HuH-7 (cell line): ENCODE data around the gene GNA15.

Source experiments
- DNase-seq: peaks from one replicate; pipeline ENCODE4 v3.0.0; 2011; ENCODE audit warnings: low spot score

Gene GNA15

GRCh38 chr19:3121821-3122511 lies 13.9 kb upstream of the GNA15 start:
- DNase-seq = no peak

- no peak for DNase-seq
Observed at GRCh38 chr19:3122512-3122870, 13.3 kb upstream of the GNA15 start.

- no peak for DNase-seq
Observed at GRCh38 chr19:3123088-3123721, 12.6 kb upstream of the GNA15 start.

- DNase-seq = no peak
Observed at GRCh38 chr19:3123956-3124355, 11.9 kb upstream of the GNA15 start.

GRCh38 chr19:3124630-3125029 lies 11.2 kb upstream of the GNA15 start:
- no peak for DNase-seq

GRCh38 chr19:3125900-3126524 lies 9.8 kb upstream of the GNA15 start:
- DNase-seq = peak; percentile 77

- DNase-seq = peak; percentile 50
Observed at GRCh38 chr19:3129112-3129511, 6.7 kb upstream of the GNA15 start.

GRCh38 chr19:3131168-3131567 lies 4.7 kb upstream of the GNA15 start:
- no peak for DNase-seq

GRCh38 chr19:3132971-3133792 lies 2.7 kb upstream of the GNA15 start:
- no peak for DNase-seq

- DNase-seq = no peak
Observed at GRCh38 chr19:3133793-3134116, 2.1 kb upstream of the GNA15 start.

- no peak for DNase-seq
Observed at GRCh38 chr19:3136684-3137055, 837 bp downstream of the GNA15 start.

GRCh38 chr19:3137119-3137518 lies 1.3 kb downstream of the GNA15 start:
- no peak for DNase-seq

GRCh38 chr19:3138268-3138667 lies 2.4 kb downstream of the GNA15 start:
- DNase-seq = no peak

- DNase-seq = no peak
Observed at GRCh38 chr19:3140667-3141038, 4.8 kb downstream of the GNA15 start.

- no peak for DNase-seq
Observed at GRCh38 chr19:3142292-3142670, 6.4 kb downstream of the GNA15 start.

- no peak for DNase-seq
Observed at GRCh38 chr19:3142781-3143337, 7.0 kb downstream of the GNA15 start.

GRCh38 chr19:3145909-3146676 lies 10.3 kb downstream of the GNA15 start:
- no peak for DNase-seq

GRCh38 chr19:3146677-3147100 lies 10.9 kb downstream of the GNA15 start:
- DNase-seq = peak; percentile 50

- no peak for DNase-seq
Observed at GRCh38 chr19:3148503-3148902, 12.7 kb downstream of the GNA15 start.

- DNase-seq = no peak
Observed at GRCh38 chr19:3149089-3149488, 13.3 kb downstream of the GNA15 start.

GRCh38 chr19:3149526-3150505 lies 14.0 kb downstream of the GNA15 start:
- DNase-seq = no peak
